Fibroblast of lung (primary cell): ENCODE data around the gene MVP. TPM values are rescaled to one million over a fixed set of nuclear protein-coding genes. Genes with fewer than 3 reads are reported as not detected.

Experiments
- DNase-seq, 2 donors: peaks; one replicate each; pipeline versions ENCODE4 v3.0.0 to v3.0.0-alpha.2; 2010; ENCODE audit warnings: low read depth in 2 of 2
- H2AFZ ChIP-seq: 2 replicates; pipeline ENCODE4 v1.5.1; 2012; ENCODE audit warnings: low read length, control low read depth, inconsistent platforms
- H3K27ac ChIP-seq: 2 replicates; pipeline ENCODE4 v1.5.1; 2011; ENCODE audit warnings: low read length, control low read depth; ENCODE audit not compliant: insufficient read depth
- H3K27me3 ChIP-seq: 2 replicates; pipeline ENCODE4 v1.5.1; 2011; ENCODE audit warnings: mild to moderate bottlenecking, low read length; ENCODE audit not compliant: control insufficient read depth, insufficient read depth
- H3K36me3 ChIP-seq: 2 replicates; pipeline ENCODE4 v1.5.1; 2011; ENCODE audit warnings: low read length; ENCODE audit not compliant: control insufficient read depth, insufficient read depth
- H3K4me1 ChIP-seq: 2 replicates; pipeline ENCODE4 v1.5.1; 2011; ENCODE audit warnings: low read length; ENCODE audit not compliant: control insufficient read depth, insufficient read depth; ENCODE audit errors: extremely low read depth
- H3K4me2 ChIP-seq: 2 replicates; pipeline ENCODE4 v1.5.1; 2011; ENCODE audit warnings: low read length, control low read depth; ENCODE audit not compliant: insufficient read depth; ENCODE audit errors: extremely low read depth
- H3K4me3 ChIP-seq, 4 experiments: fragments of 200-600 bp in 1 of 4; sonication (generic) in 1 of 4; replicated peaks in 1 of 4; 2 replicates each; pipeline ENCODE4 v1.5.1; 2011 to 2016; ENCODE audit warnings: low read length in 4 of 4, low read depth in 3 of 4, mild to moderate bottlenecking in 3 of 4, control low read depth in 2 of 4, inconsistent platforms in 1 of 4, mixed read lengths in 1 of 4; ENCODE audit not compliant: insufficient read depth in 1 of 4; ENCODE audit errors: control extremely low read depth in 1 of 4
- H3K79me2 ChIP-seq: 2 replicates; pipeline ENCODE4 v1.5.1; 2012; ENCODE audit warnings: mild to moderate bottlenecking, low read length, inconsistent platforms; ENCODE audit not compliant: control insufficient read depth, insufficient read depth
- H3K9ac ChIP-seq: 2 replicates; pipeline ENCODE4 v1.5.1; 2011; ENCODE audit warnings: mild to moderate bottlenecking, low read length, control low read depth; ENCODE audit not compliant: insufficient read depth
- H3K9me3 ChIP-seq: 2 replicates; pipeline ENCODE4 v1.5.1; 2012; ENCODE audit warnings: low read depth, low read length; ENCODE audit not compliant: control insufficient read depth, insufficient read depth
- H4K20me1 ChIP-seq: 2 replicates; pipeline ENCODE4 v1.5.1; 2011; ENCODE audit warnings: low read length; ENCODE audit not compliant: control insufficient read depth, insufficient read depth; ENCODE audit errors: extremely low read depth
- EZH2 ChIP-seq: IDR thresholded peaks from 2 replicates; pipeline ENCODE4 v1.5.1; 2012; ENCODE audit warnings: low read length, control low read depth, mild to moderate bottlenecking; ENCODE audit errors: missing control alignments
- polyA plus RNA-seq, 2 donors: library from polyadenylated mRNA; depleted of rRNA in 1 of 2; stranded (reverse) in 1 of 2; unstranded in 1 of 2; fragments of >200 nt; gene quantifications; 2 replicates each; pipeline ENCODE4 v1.2.1, GENCODE V29; 2011 to 2012; ENCODE audit warnings: missing spikeins in 1 of 2
- total RNA-seq: library from RNA; depleted of rRNA; stranded (reverse); fragments of >200 nt; gene quantifications from 2 replicates; pipeline ENCODE4 v1.2.1, GENCODE V29; 2014
- TF ChIP-seq, protein P1 (sequence below), 2 donors: IDR thresholded peaks in 1 of 2; conservative IDR thresholded peaks in 1 of 2; 1 replicate in 1 of 2; 2 replicates in 1 of 2; pipeline ENCODE4 v1.5.1; 2011 to 2012; ENCODE audit warnings: low read length in 2 of 2, control low read depth in 1 of 2, inconsistent platforms in 1 of 2, low read depth in 1 of 2, mild to moderate bottlenecking in 1 of 2

MVP gene
- total and polyA plus RNA-seq, 2 donors (not counting 1 experiment from before 2014, with no cell fraction given): 208 to 518 TPM

GRCh38 chr16:29824589-29825144, 4.4 kb downstream of the MVP start:
- Histone ChIP-seq H3K27me3 (no peaks in the 10 kb centered on the region), H3K4me3 (peak overlapping the region; percentile 5 to 47 (median 24)), H3K27ac (peak overlapping the region; percentile 94), H3K4me1 (peaks cover 33% of the 10 kb centered on the region), H3K36me3 (peaks cover 5% of the 10 kb centered on the region), H3K4me2 (peak overlapping the region; percentile 98), H2AFZ (no peak overlapping the region), H3K9ac (peak overlapping the region; percentile 40), H3K79me2 (peaks cover 85% of the 10 kb centered on the region), H3K9me3 (no peaks in the 10 kb centered on the region), H4K20me1 (no peaks in the 10 kb centered on the region)
- TF ChIP-seq, protein P1, sequence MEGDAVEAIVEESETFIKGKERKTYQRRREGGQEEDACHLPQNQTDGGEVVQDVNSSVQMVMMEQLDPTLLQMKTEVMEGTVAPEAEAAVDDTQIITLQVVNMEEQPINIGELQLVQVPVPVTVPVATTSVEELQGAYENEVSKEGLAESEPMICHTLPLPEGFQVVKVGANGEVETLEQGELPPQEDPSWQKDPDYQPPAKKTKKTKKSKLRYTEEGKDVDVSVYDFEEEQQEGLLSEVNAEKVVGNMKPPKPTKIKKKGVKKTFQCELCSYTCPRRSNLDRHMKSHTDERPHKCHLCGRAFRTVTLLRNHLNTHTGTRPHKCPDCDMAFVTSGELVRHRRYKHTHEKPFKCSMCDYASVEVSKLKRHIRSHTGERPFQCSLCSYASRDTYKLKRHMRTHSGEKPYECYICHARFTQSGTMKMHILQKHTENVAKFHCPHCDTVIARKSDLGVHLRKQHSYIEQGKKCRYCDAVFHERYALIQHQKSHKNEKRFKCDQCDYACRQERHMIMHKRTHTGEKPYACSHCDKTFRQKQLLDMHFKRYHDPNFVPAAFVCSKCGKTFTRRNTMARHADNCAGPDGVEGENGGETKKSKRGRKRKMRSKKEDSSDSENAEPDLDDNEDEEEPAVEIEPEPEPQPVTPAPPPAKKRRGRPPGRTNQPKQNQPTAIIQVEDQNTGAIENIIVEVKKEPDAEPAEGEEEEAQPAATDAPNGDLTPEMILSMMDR (conservative IDR thresholded peaks at IDR 0.05 in 1 of 2, IDR thresholded peaks at IDR 0.05 in 1 of 2; ENCODE audit: low read depth in 1 of 2, low read length in 2 of 2): no peak
- no peak for TF ChIP-seq EZH2
- peak; percentile 85 to 86 for DNase-seq

- TF ChIP-seq EZH2: no peak
- TF ChIP-seq, protein P1 (conservative IDR thresholded peaks at IDR 0.05 in 1 of 2, IDR thresholded peaks at IDR 0.05 in 1 of 2; ENCODE audit: low read depth in 1 of 2, low read length in 2 of 2): no peak
- Histone ChIP-seq H3K36me3 (peaks cover 12% of the 10 kb centered on the region), H4K20me1 (no peaks in the 10 kb centered on the region), H2AFZ (no peak overlapping the region), H3K27me3 (no peaks in the 10 kb centered on the region), H3K4me1 (peaks cover 31% of the 10 kb centered on the region), H3K4me2 (peak overlapping the region; percentile 98), H3K9ac (peak overlapping the region; percentile 40), H3K27ac (peak overlapping the region; percentile 93), H3K4me3 (peak overlapping the region; percentile 13 to 47 (median 36)), H3K9me3 (no peaks in the 10 kb centered on the region), H3K79me2 (peaks cover 85% of the 10 kb centered on the region)
- DNase-seq: peak; percentile 90 to 91
Observed at GRCh38 chr16:29825145-29826044, 5.1 kb downstream of the MVP start.

GRCh38 chr16:29826342-29826695, 6.1 kb downstream of the MVP start:
- no peak overlapping the region for H3K9ac ChIP-seq
- H3K4me2 ChIP-seq: peak overlapping the region; percentile 98
- peaks cover 17% of the 10 kb centered on the region for H3K36me3 ChIP-seq
- H3K4me3 ChIP-seq: no peak overlapping the region
- no peak overlapping the region for H2AFZ ChIP-seq
- H3K9me3 ChIP-seq: no peaks in the 10 kb centered on the region
- peaks cover 82% of the 10 kb centered on the region for H3K79me2 ChIP-seq
- H4K20me1 ChIP-seq: no peaks in the 10 kb centered on the region
- TF ChIP-seq EZH2: no peak
- TF ChIP-seq, protein P1 (conservative IDR thresholded peaks at IDR 0.05 in 1 of 2, IDR thresholded peaks at IDR 0.05 in 1 of 2; ENCODE audit: low read depth in 1 of 2, low read length in 2 of 2): no peak
- no peak for DNase-seq
- peak overlapping the region; percentile 93 for H3K27ac ChIP-seq
- H3K4me1 ChIP-seq: peaks cover 31% of the 10 kb centered on the region
- no peaks in the 10 kb centered on the region for H3K27me3 ChIP-seq
